HCT116 (cell line): ENCODE results near the gene ASF1A. TPM values are rescaled to one million over a fixed set of nuclear protein-coding genes. Genes with fewer than 3 reads are reported as not detected.

Experiments
- ATAC-seq: fragments of 200-7000 bp; cut with Tn5 transposase; 2 replicates; pipeline ENCODE4 v1.9.1; 2020; ENCODE audit warnings: mild to moderate bottlenecking, moderate library complexity
- BruUV-seq: library from RNA; stranded (reverse); fragments of 400-500 nt; replicated peaks from 2 replicates; lab custom pipeline; 2021; lab: Mats Ljungman, UMichigan
- CTCF ChIA-PET: fragments of 300-600 bp; sonication (Branson Sonifier 250); formaldehyde crosslinking; loops from one replicate; lab custom pipeline; 2021; ENCODE audit warnings: antibody characterized with exemption; lab: Charles Lee
- POLR2A ChIA-PET: fragments of 300-600, 350-600 bp; sonication (Branson Sonifier 250); formaldehyde crosslinking; loops from one replicate; lab custom pipeline; 2021; ENCODE audit warnings: antibody characterized with exemption; lab: Charles Lee
- RAD21 ChIA-PET, 2 experiments: fragments of 300-600 bp; sonication (Branson Sonifier 250); formaldehyde crosslinking; loops; one replicate each; lab custom pipeline; 2023; ENCODE audit warnings: low total read pairs in 2 of 2; ENCODE audit not compliant: uncharacterized antibody in 2 of 2, unreplicated experiment in 2 of 2, low non-redundant PET in 1 of 2; lab: Charles Lee
- DNase-seq: peaks from one replicate; pipeline ENCODE4 v3.0.0-alpha.2; 2010; ENCODE audit warnings: low read depth, low spot score
- H2AFZ ChIP-seq: fragments of 200-600 bp; shearing (Covaris generic), sonication (generic); 2 replicates; pipeline ENCODE4 v1.6.1; 2017; ENCODE audit warnings: low read depth, mixed run types, mixed read lengths, antibody characterized with exemption, low read length; ENCODE audit not compliant: poor library complexity, severe bottlenecking
- H3K27ac ChIP-seq: 2 replicates; pipeline ENCODE4 v1.5.1; 2012; ENCODE audit warnings: low read depth, low read length
- H3K27me3 ChIP-seq: fragments of 200-600 bp; sonication (generic); 2 replicates; pipeline ENCODE4 v1.6.1; 2016; ENCODE audit warnings: mixed run types, low read length, mixed read lengths; ENCODE audit not compliant: insufficient read depth
- H3K36me3 ChIP-seq, 2 experiments: fragments of 200-500 bp in 1 of 2; fragments of 200-600 bp in 1 of 2; sonication (Bioruptor generic) in 1 of 2; sonication (generic) in 1 of 2; 2 replicates each; pipeline versions ENCODE4 v1.5.1 to v1.6.1; 2014 to 2016; ENCODE audit warnings: low read length in 2 of 2, inconsistent platforms in 1 of 2, mixed read lengths in 1 of 2, mixed run types in 1 of 2; ENCODE audit not compliant: insufficient read depth in 2 of 2, control insufficient read depth in 1 of 2
- H3K4me1 ChIP-seq, 2 experiments: fragments of 200-600 bp in 1 of 2; sonication (generic) in 1 of 2; 2 replicates each; pipeline versions ENCODE4 v1.5.1 to v1.6.1; 2012 to 2017; ENCODE audit warnings: low read length in 2 of 2, inconsistent platforms in 1 of 2, mild to moderate bottlenecking in 1 of 2, mixed read lengths in 1 of 2, mixed run types in 1 of 2, moderate library complexity in 1 of 2; ENCODE audit not compliant: insufficient read depth in 2 of 2, control insufficient read depth in 1 of 2
- H3K4me2 ChIP-seq: fragments of 200-600 bp; sonication (generic); 2 replicates; pipeline ENCODE4 v1.6.1; 2017; ENCODE audit warnings: mixed run types, low read length, mixed read lengths
- H3K4me3 ChIP-seq, 2 experiments: fragments of 200-600 bp in 1 of 2; sonication (generic) in 1 of 2; replicated peaks in 1 of 2; 2 replicates each; pipeline ENCODE4 v1.5.1; 2011 to 2016; ENCODE audit warnings: low read length in 2 of 2, control low read depth in 1 of 2, low read depth in 1 of 2, mild to moderate bottlenecking in 1 of 2, mixed read lengths in 1 of 2, mixed run types in 1 of 2
- H3K79me2 ChIP-seq: fragments of 200-600 bp; sonication (generic); 2 replicates; pipeline ENCODE4 v1.6.1; 2017; ENCODE audit warnings: mild to moderate bottlenecking, mixed run types, low read length, moderate library complexity, mixed read lengths; ENCODE audit not compliant: insufficient read depth
- H3K9ac ChIP-seq: fragments of 200-600 bp; sonication (generic); 2 replicates; pipeline ENCODE4 v1.6.1; 2016; ENCODE audit warnings: low read length, mixed read lengths
- H3K9me2 ChIP-seq: fragments of 200-600 bp; sonication (generic), shearing (Covaris generic); 2 replicates; pipeline ENCODE4 v1.6.1; 2017; ENCODE audit warnings: mixed run types, mild to moderate bottlenecking, moderate library complexity; ENCODE audit not compliant: insufficient read depth
- H3K9me3 ChIP-seq, 2 experiments: fragments of 200-500 bp in 1 of 2; fragments of 200-600 bp in 1 of 2; sonication (Bioruptor generic) in 1 of 2; sonication (generic) in 1 of 2; 2 replicates each; pipeline ENCODE4 v1.6.1; 2014 to 2017; ENCODE audit warnings: low read length in 2 of 2, mixed read lengths in 2 of 2, inconsistent platforms in 1 of 2, low read depth in 1 of 2, mild to moderate bottlenecking in 1 of 2, mixed run types in 1 of 2, moderate library complexity in 1 of 2; ENCODE audit not compliant: control insufficient read depth in 1 of 2, insufficient read depth in 1 of 2
- H4K20me1 ChIP-seq: fragments of 200-600 bp; sonication (generic), shearing (Covaris generic); 2 replicates; pipeline ENCODE4 v1.6.1; 2017; ENCODE audit warnings: mixed run types, mild to moderate bottlenecking, moderate library complexity; ENCODE audit not compliant: insufficient read depth
- CBX3 ChIP-seq: IDR thresholded peaks from 2 replicates; pipeline ENCODE4 v1.6.1; 2012; ENCODE audit warnings: low read depth
- CTCF ChIP-seq, 3 experiments: fragments of 200-600 bp in 1 of 3; sonication (generic) in 1 of 3; IDR thresholded peaks in 2 of 3; conservative IDR thresholded peaks in 1 of 3; 2 replicates each; pipeline ENCODE4 v1.5.1; 2012 to 2017; ENCODE audit warnings: low read depth in 2 of 3, low read length in 2 of 3, antibody characterized with exemption in 1 of 3, borderline replicate concordance in 1 of 3, control low read depth in 1 of 3, mild to moderate bottlenecking in 1 of 3, mixed read lengths in 1 of 3, mixed run types in 1 of 3, moderate library complexity in 1 of 3; ENCODE audit not compliant: insufficient read depth in 1 of 3
- EZH2 ChIP-seq: fragments of 200-600 bp; sonication (generic); IDR thresholded peaks from 2 replicates; pipeline ENCODE4 v1.6.1; 2017; ENCODE audit warnings: antibody characterized with exemption, mixed run types
- FOSL1 ChIP-seq: IDR thresholded peaks from 2 replicates; pipeline ENCODE4 v1.6.1; 2012; ENCODE audit warnings: low read depth
- YY1 ChIP-seq: IDR thresholded peaks from 2 replicates; pipeline ENCODE4 v1.6.1; 2011; ENCODE audit warnings: low read length, low read depth, moderate library complexity, mild to moderate bottlenecking; ENCODE audit not compliant: insufficient replicate concordance; ENCODE audit errors: extremely low read depth
- intact Hi-C: fragments of 100-400 bp; cut with micrococcal nuclease; formaldehyde crosslinking; loops from 2 replicates; pipeline ENCODE4 v1.10.0; 2022
- total RNA-seq: library from RNA; stranded (reverse); gene quantifications from one replicate; pipeline ENCODE4 v1.2.1, GENCODE V29; 2021; ENCODE audit not compliant: unreplicated experiment
- TF ChIP-seq, protein P1 (sequence below): IDR thresholded peaks from 2 replicates; pipeline ENCODE4 v1.6.1; 2012
- TF ChIP-seq, protein P2 (sequence below): IDR thresholded peaks from 2 replicates; pipeline ENCODE4 v1.6.1; 2011; ENCODE audit warnings: mild to moderate bottlenecking, low read length, moderate library complexity; ENCODE audit not compliant: insufficient replicate concordance; ENCODE audit errors: extremely low read depth
- TF ChIP-seq, protein P3 (sequence below): IDR thresholded peaks from 2 replicates; pipeline ENCODE4 v1.6.1; 2012; ENCODE audit warnings: low read depth

ASF1A gene
- total RNA-seq, 1 experiment from 2014 or later = 23.3 TPM

DNA sequence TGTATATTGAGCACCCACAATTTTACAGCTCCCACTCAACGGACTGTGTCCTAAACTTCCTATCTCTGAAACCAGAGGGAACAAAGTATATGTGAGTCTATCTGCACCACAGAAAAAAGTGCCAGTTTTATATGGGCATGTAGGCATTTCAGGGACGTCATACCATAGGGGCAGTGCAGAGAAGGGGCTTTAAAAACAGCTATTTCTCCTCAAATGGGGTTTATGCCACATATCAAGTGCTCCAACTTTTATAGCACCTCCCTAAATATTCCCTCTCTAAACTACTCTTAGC is 28.9 kb upstream of the ASF1A start:
- Histone ChIP-seq H3K9ac (no peak overlapping the region), H3K9me3 (no peaks in the 10 kb centered on the region)

DNA sequence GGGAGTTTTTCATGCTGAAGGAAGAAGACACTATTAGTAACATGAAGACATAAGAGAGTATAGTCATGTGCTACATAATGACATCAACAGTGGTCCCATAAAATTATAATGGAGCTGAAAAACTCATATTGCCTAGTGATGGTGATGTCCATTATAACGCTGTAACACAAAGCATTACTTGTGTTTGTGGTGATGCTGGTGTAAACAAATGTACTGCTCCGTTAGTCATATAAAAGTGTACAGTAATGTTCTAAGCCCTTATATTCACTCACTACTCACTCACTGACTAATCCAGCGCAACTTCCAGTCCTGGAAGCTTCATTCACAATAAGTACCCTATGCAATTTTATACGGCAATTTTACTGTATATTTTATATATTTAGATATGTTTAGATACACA is 26.8 kb upstream of the ASF1A start:
- Histone ChIP-seq H4K20me1 (no peaks in the 10 kb centered on the region), H3K4me3 (no peak overlapping the region), H3K9ac (no peak overlapping the region), H3K36me3 (no peaks in the 10 kb centered on the region), H3K4me1 (peaks cover 4 to 9% of the 10 kb centered on the region in 2 experiments; a peak in 2 of 4 replicates), H2AFZ (no peak overlapping the region), H3K27me3 (no peaks in the 10 kb centered on the region), H3K4me2 (no peak overlapping the region), H3K9me2 (no peaks in the 10 kb centered on the region), H3K27ac (no peak overlapping the region), H3K79me2 (peaks cover 16% of the 10 kb centered on the region; the same call in 1 of the 2 replicates)
- ChIA-PET CTCF (no interaction called here), RAD21 (no interaction called here), POLR2A (no interaction called here)
- BruUV-seq = no TSS peak
- TF ChIP-seq YY1 = no peak
- TF ChIP-seq CTCF (IDR thresholded peaks at IDR 0.05 in 2 of 3, conservative IDR thresholded peaks at IDR 0.05 in 1 of 3; ENCODE audit: borderline replicate concordance in 1 of 3, insufficient read depth in 1 of 3, low read depth in 2 of 3, low read length in 2 of 3) = no peak
- TF ChIP-seq CBX3 = no peak
- TF ChIP-seq, protein P1, sequence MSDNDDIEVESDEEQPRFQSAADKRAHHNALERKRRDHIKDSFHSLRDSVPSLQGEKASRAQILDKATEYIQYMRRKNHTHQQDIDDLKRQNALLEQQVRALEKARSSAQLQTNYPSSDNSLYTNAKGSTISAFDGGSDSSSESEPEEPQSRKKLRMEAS = no peak
- TF ChIP-seq, protein P2, sequence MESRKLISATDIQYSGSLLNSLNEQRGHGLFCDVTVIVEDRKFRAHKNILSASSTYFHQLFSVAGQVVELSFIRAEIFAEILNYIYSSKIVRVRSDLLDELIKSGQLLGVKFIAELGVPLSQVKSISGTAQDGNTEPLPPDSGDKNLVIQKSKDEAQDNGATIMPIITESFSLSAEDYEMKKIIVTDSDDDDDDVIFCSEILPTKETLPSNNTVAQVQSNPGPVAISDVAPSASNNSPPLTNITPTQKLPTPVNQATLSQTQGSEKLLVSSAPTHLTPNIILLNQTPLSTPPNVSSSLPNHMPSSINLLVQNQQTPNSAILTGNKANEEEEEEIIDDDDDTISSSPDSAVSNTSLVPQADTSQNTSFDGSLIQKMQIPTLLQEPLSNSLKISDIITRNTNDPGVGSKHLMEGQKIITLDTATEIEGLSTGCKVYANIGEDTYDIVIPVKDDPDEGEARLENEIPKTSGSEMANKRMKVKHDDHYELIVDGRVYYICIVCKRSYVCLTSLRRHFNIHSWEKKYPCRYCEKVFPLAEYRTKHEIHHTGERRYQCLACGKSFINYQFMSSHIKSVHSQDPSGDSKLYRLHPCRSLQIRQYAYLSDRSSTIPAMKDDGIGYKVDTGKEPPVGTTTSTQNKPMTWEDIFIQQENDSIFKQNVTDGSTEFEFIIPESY = no peak
- TF ChIP-seq, all 23 proteins: peak for 0
- no peaks in the 10 kb centered on the region for H3K9me3 ChIP-seq
- DNase-seq (no peak), ATAC-seq (no peak)
- intact Hi-C loops = no loop called here

More for the DNA sequence above, 28.9 kb upstream of the ASF1A start:
- Histone ChIP-seq H3K4me1 (peaks cover 4 to 8% of the 10 kb centered on the region in 2 experiments; a peak in 2 of 4 replicates), H3K4me2 (no peak overlapping the region), H3K4me3 (no peak overlapping the region), H3K27me3 (no peaks in the 10 kb centered on the region), H4K20me1 (no peaks in the 10 kb centered on the region), H2AFZ (no peak overlapping the region), H3K9me2 (no peaks in the 10 kb centered on the region), H3K27ac (no peak overlapping the region), H3K36me3 (no peaks in the 10 kb centered on the region), H3K79me2 (peaks cover 10% of the 10 kb centered on the region; the same call in 1 of the 2 replicates)
- no TSS peak for BruUV-seq
- ChIA-PET POLR2A (no interaction called here), CTCF (no interaction called here), RAD21 (no interaction called here)
- DNase-seq = no peak
- TF ChIP-seq, protein P3, sequence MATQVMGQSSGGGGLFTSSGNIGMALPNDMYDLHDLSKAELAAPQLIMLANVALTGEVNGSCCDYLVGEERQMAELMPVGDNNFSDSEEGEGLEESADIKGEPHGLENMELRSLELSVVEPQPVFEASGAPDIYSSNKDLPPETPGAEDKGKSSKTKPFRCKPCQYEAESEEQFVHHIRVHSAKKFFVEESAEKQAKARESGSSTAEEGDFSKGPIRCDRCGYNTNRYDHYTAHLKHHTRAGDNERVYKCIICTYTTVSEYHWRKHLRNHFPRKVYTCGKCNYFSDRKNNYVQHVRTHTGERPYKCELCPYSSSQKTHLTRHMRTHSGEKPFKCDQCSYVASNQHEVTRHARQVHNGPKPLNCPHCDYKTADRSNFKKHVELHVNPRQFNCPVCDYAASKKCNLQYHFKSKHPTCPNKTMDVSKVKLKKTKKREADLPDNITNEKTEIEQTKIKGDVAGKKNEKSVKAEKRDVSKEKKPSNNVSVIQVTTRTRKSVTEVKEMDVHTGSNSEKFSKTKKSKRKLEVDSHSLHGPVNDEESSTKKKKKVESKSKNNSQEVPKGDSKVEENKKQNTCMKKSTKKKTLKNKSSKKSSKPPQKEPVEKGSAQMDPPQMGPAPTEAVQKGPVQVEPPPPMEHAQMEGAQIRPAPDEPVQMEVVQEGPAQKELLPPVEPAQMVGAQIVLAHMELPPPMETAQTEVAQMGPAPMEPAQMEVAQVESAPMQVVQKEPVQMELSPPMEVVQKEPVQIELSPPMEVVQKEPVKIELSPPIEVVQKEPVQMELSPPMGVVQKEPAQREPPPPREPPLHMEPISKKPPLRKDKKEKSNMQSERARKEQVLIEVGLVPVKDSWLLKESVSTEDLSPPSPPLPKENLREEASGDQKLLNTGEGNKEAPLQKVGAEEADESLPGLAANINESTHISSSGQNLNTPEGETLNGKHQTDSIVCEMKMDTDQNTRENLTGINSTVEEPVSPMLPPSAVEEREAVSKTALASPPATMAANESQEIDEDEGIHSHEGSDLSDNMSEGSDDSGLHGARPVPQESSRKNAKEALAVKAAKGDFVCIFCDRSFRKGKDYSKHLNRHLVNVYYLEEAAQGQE = no peak
- TF ChIP-seq EZH2 (no peak), FOSL1 (no peak)
- no peak for ATAC-seq
- intact Hi-C loops = no loop called here
